Natural killer cell (primary cell): Measurements from ENCODE around the gene MAD1L1. TPM values are rescaled to one million over a fixed set of nuclear protein-coding genes. Genes with fewer than 3 reads are reported as not detected.

ENCODE experiments used
- ATAC-seq, 3 donors: fragments of 150-1000 bp in 2 of 3; fragments of 200-7000 bp in 1 of 3; cut with Tn5 transposase; 1 replicate in 1 of 3; 2 replicates in 2 of 3; pipeline ENCODE4 v1.10.0; 2021; ENCODE audit warnings: mild to moderate bottlenecking in 2 of 3, moderate library complexity in 2 of 3
- DNase-seq, 2 donors: peaks; one replicate each; pipeline versions ENCODE4 v3.0.0 to v3.0.0-alpha.2; 2013 to 2021; ENCODE audit warnings: mixed read lengths in 1 of 2
- H3K27ac ChIP-seq: one replicate; pipeline ENCODE4 v1.5.1; 2013; ENCODE audit warnings: mild to moderate bottlenecking, low read length
- H3K27me3 ChIP-seq: one replicate; pipeline ENCODE4 v1.6.1; 2013; ENCODE audit warnings: low read length; ENCODE audit not compliant: control insufficient read depth, insufficient read depth
- H3K36me3 ChIP-seq: one replicate; pipeline ENCODE4 v1.6.1; 2013; ENCODE audit warnings: low read length; ENCODE audit not compliant: control insufficient read depth, insufficient read depth
- H3K4me1 ChIP-seq: one replicate; pipeline ENCODE4 v1.6.1; 2013; ENCODE audit warnings: low read length; ENCODE audit not compliant: control insufficient read depth, insufficient read depth
- H3K4me3 ChIP-seq: one replicate; pipeline ENCODE4 v1.5.1; 2013; ENCODE audit warnings: low read length
- H3K9me3 ChIP-seq: one replicate; pipeline ENCODE4 v1.6.1; 2013; ENCODE audit warnings: low read length; ENCODE audit not compliant: control insufficient read depth, insufficient read depth
- H3K27ac Mint-ChIP-seq, 2 donors: one replicate each; pipeline ENCODE4 v1.8.0; 2022; ENCODE audit warnings: mild to moderate bottlenecking in 2 of 2, mixed read lengths in 2 of 2, moderate library complexity in 1 of 2
- H3K27me3 Mint-ChIP-seq, 2 donors: one replicate each; pipeline ENCODE4 v1.8.0; 2022; ENCODE audit warnings: low read depth in 2 of 2, mixed read lengths in 2 of 2
- H3K36me3 Mint-ChIP-seq: one replicate; pipeline ENCODE4 v1.8.0; 2022; ENCODE audit warnings: mixed read lengths
- H3K4me1 Mint-ChIP-seq, 2 donors: one replicate each; pipeline ENCODE4 v1.8.0; 2022; ENCODE audit warnings: mixed read lengths in 2 of 2
- H3K4me3 Mint-ChIP-seq: one replicate; pipeline ENCODE4 v1.8.0; 2022; ENCODE audit warnings: mild to moderate bottlenecking, moderate library complexity, mixed read lengths
- H3K9me3 Mint-ChIP-seq, 2 donors: one replicate each; pipeline ENCODE4 v1.8.0; 2022; ENCODE audit warnings: mixed read lengths in 2 of 2
- CTCF ChIP-seq: fragments of 200-600 bp; IDR thresholded peaks from one replicate; pipeline ENCODE4 v1.8.0; 2022; ENCODE audit warnings: antibody characterized with exemption
- WGBS: methylation state at CpG from one replicate; pipeline ENCODE4 v1.1.7; 2013; ENCODE audit warnings: missing lambda C conversion rate; ENCODE audit not compliant: insufficient coverage; 5-methylcytosine and 5-hydroxymethylcytosine counted together
- intact Hi-C: fragments of 100-400 bp; cut with micrococcal nuclease; formaldehyde crosslinking; loops from one replicate; pipeline ENCODE4 v1.14.2; 2022
- total RNA-seq, 4 donors: library from RNA; stranded (reverse); fragments of 120-200 nt in 1 of 4; gene quantifications; one replicate each; pipeline versions ENCODE4 v1.2.3 to v1.2.4, GENCODE V29; 2013 to 2022

Gene MAD1L1
- total RNA-seq, 3 donors from 2014 or later (not counting 1 experiment from before 2014, with no cell fraction given): 53.6 to 81.2 (median 77.4) TPM

GRCh38 chr7:1986366-1987083 is 246.2 kb downstream of the MAD1L1 start:
- peaks cover 34 to 41% of the 10 kb centered on the region in 2 donors for H3K4me1 Mint-ChIP-seq
- intact Hi-C loops: no loop called here
- Histone ChIP-seq H3K27me3 (no peaks in the 10 kb centered on the region), H3K4me1 (peaks cover 36% of the 10 kb centered on the region), H3K36me3 (no peaks in the 10 kb centered on the region), H3K27ac (peak overlapping the region; percentile 58), H3K4me3 (no peak overlapping the region), H3K9me3 (no peaks in the 10 kb centered on the region)
- ATAC-seq: peak; percentile 69 to 85 (median 82)
- H3K27ac Mint-ChIP-seq: peak overlapping the region; percentile 85 to 91
- DNase-seq: peak in 1 of 2 donors; percentile 69
- H3K9me3 Mint-ChIP-seq: no peaks in the 10 kb centered on the region
- H3K36me3 Mint-ChIP-seq: no peaks in the 10 kb centered on the region
- no peaks in the 10 kb centered on the region for H3K27me3 Mint-ChIP-seq
- no peak for TF ChIP-seq CTCF
- WGBS: 74% methylated on average over 31 of the region's 31 CpGs
- peak overlapping the region; percentile 83 for H3K4me3 Mint-ChIP-seq

- intact Hi-C loops: no loop called here
- Histone ChIP-seq H3K27me3 (no peaks in the 10 kb centered on the region), H3K4me3 (no peak overlapping the region), H3K36me3 (no peaks in the 10 kb centered on the region), H3K4me1 (peaks cover 36% of the 10 kb centered on the region), H3K27ac (no peak overlapping the region), H3K9me3 (no peaks in the 10 kb centered on the region)
- H3K27me3 Mint-ChIP-seq: peaks cover 0 to under 1% of the 10 kb centered on the region in 2 donors
- DNase-seq (no peak), ATAC-seq (no peak)
- H3K27ac Mint-ChIP-seq: peak overlapping the region in 1 of 2 donors; percentile 49
- peaks cover 34 to 41% of the 10 kb centered on the region in 2 donors for H3K4me1 Mint-ChIP-seq
- no peaks in the 10 kb centered on the region for H3K9me3 Mint-ChIP-seq
- 96% methylated on average over 9 of the region's 9 CpGs for WGBS
- no peak for TF ChIP-seq CTCF
- peak overlapping the region; percentile 32 for H3K4me3 Mint-ChIP-seq
- H3K36me3 Mint-ChIP-seq: no peaks in the 10 kb centered on the region
Measured at GRCh38 chr7:1985936-1986335, 246.8 kb downstream of the MAD1L1 start.

- intact Hi-C loops: no loop called here
- H3K4me3 Mint-ChIP-seq: no peak overlapping the region
- ATAC-seq (no peak), DNase-seq (no peak)
- TF ChIP-seq CTCF: no peak
- Histone ChIP-seq H3K4me1 (peaks cover 37% of the 10 kb centered on the region), H3K27ac (no peak overlapping the region), H3K9me3 (no peaks in the 10 kb centered on the region), H3K27me3 (no peaks in the 10 kb centered on the region), H3K4me3 (no peak overlapping the region), H3K36me3 (no peaks in the 10 kb centered on the region)
- peaks cover 0 to 4% of the 10 kb centered on the region in 2 donors for H3K27me3 Mint-ChIP-seq
- H3K4me1 Mint-ChIP-seq: peaks cover 34 to 41% of the 10 kb centered on the region in 2 donors
- no peaks in the 10 kb centered on the region for H3K9me3 Mint-ChIP-seq
- WGBS: 91% methylated on average over 13 of the region's 13 CpGs
- no peaks in the 10 kb centered on the region for H3K36me3 Mint-ChIP-seq
- no peak overlapping the region for H3K27ac Mint-ChIP-seq
Measured at GRCh38 chr7:1985042-1985441, 247.7 kb downstream of the MAD1L1 start.

GRCh38 chr7:1981878-1982230 is 250.9 kb downstream of the MAD1L1 start:
- peaks cover 21 to 29% of the 10 kb centered on the region in 2 donors for H3K4me1 Mint-ChIP-seq
- 94% methylated on average over 6 of the region's 6 CpGs for WGBS
- H3K4me3 ChIP-seq: no peak overlapping the region
- peaks cover 22% of the 10 kb centered on the region for H3K4me1 ChIP-seq
- no peaks in the 10 kb centered on the region for H3K27me3 ChIP-seq
- no peaks in the 10 kb centered on the region for H3K36me3 ChIP-seq
- H3K27me3 Mint-ChIP-seq: peaks cover 7 to 11% of the 10 kb centered on the region in 2 donors
- intact Hi-C loops: no loop called here
- no peaks in the 10 kb centered on the region for H3K9me3 ChIP-seq
- no peak for TF ChIP-seq CTCF
- DNase-seq: no peak
- H3K27ac ChIP-seq: no peak overlapping the region
- no peaks in the 10 kb centered on the region for H3K36me3 Mint-ChIP-seq
- no peak overlapping the region for H3K4me3 Mint-ChIP-seq
- no peak overlapping the region for H3K27ac Mint-ChIP-seq
- H3K9me3 Mint-ChIP-seq: no peaks in the 10 kb centered on the region
- ATAC-seq: no peak
